ENCODE results near the gene HOXA7.

The HOXA7 gene

GRCh38 chr7:27185854-27186667, 29.6 kb upstream of the HOXA7 start:
- WGBS, 2 experiments: 4% methylated on average over 24 of the region's 24 CpGs
- Histone ChIP-seq H3K4me3 (ENCODE audit: insufficient read depth, low read depth, low read length) (no peak overlapping the region), H3K27ac (ENCODE audit: insufficient read depth, low read depth, low read length, poor library complexity, severe bottlenecking) (no peak overlapping the region), H3K9me3 (ENCODE audit: control insufficient read depth, low read length) (no peaks in the 10 kb centered on the region), H3K36me3 (ENCODE audit: control insufficient read depth, insufficient read depth, low read length) (no peaks in the 10 kb centered on the region), H3K4me1 (ENCODE audit: control insufficient read depth, insufficient read depth, low read length) (no peaks in the 10 kb centered on the region), H3K27me3 (ENCODE audit: control insufficient read depth, insufficient read depth, low read length, poor library complexity, severe bottlenecking) (peaks cover 100% of the 10 kb centered on the region)

- H3K36me3 ChIP-seq (ENCODE audit: control insufficient read depth, insufficient read depth, low read length): no peaks in the 10 kb centered on the region
- H3K4me1 ChIP-seq (ENCODE audit: control insufficient read depth, insufficient read depth, low read length): no peaks in the 10 kb centered on the region
- no peaks in the 10 kb centered on the region for H3K9me3 ChIP-seq (ENCODE audit: control insufficient read depth, low read length)
- no peak within 1 kb of the TSS for H3K4me3 ChIP-seq (ENCODE audit: insufficient read depth, low read depth, low read length)
- peaks cover 100% of the 10 kb centered on the region for H3K27me3 ChIP-seq (ENCODE audit: control insufficient read depth, insufficient read depth, low read length, poor library complexity, severe bottlenecking)
- WGBS, 2 experiments: 4 to 7% methylated on average over 43 of the region's 43 CpGs
- H3K27ac ChIP-seq (ENCODE audit: insufficient read depth, low read depth, low read length, poor library complexity, severe bottlenecking): no peak within 1 kb of the TSS
These were observed 28.8 kb upstream of the HOXA7 start, which contains the start of gene HOXA11 for GRCh38 chr7:27185013-27185853. Gene HOXA11 (minus strand): TSS chr7:27185232. CDS start chr7:27185144, 88 bp downstream.

GRCh38 chr7:27184337-27185012, 28.0 kb upstream of the HOXA7 start:
- Histone ChIP-seq H3K4me3 (ENCODE audit: insufficient read depth, low read depth, low read length) (no peak overlapping the region), H3K4me1 (ENCODE audit: control insufficient read depth, insufficient read depth, low read length) (no peaks in the 10 kb centered on the region), H3K9me3 (ENCODE audit: control insufficient read depth, low read length) (no peaks in the 10 kb centered on the region), H3K27me3 (ENCODE audit: control insufficient read depth, insufficient read depth, low read length, poor library complexity, severe bottlenecking) (peaks cover 100% of the 10 kb centered on the region), H3K27ac (ENCODE audit: insufficient read depth, low read depth, low read length, poor library complexity, severe bottlenecking) (no peak overlapping the region), H3K36me3 (ENCODE audit: control insufficient read depth, insufficient read depth, low read length) (no peaks in the 10 kb centered on the region)
- 3% methylated on average over 72 of the region's 72 CpGs for WGBS, 2 experiments

GRCh38 chr7:27183682-27184336, 27.3 kb upstream of the HOXA7 start:
- Histone ChIP-seq H3K4me1 (ENCODE audit: control insufficient read depth, insufficient read depth, low read length) (no peaks in the 10 kb centered on the region), H3K27ac (ENCODE audit: insufficient read depth, low read depth, low read length, poor library complexity, severe bottlenecking) (no peak overlapping the region), H3K27me3 (ENCODE audit: control insufficient read depth, insufficient read depth, low read length, poor library complexity, severe bottlenecking) (peaks cover 100% of the 10 kb centered on the region), H3K4me3 (ENCODE audit: insufficient read depth, low read depth, low read length) (no peak overlapping the region), H3K9me3 (ENCODE audit: control insufficient read depth, low read length) (no peaks in the 10 kb centered on the region), H3K36me3 (ENCODE audit: control insufficient read depth, insufficient read depth, low read length) (no peaks in the 10 kb centered on the region)
- WGBS, 2 experiments: 3 to 5% methylated on average over 28 of the region's 30 CpGs

GRCh38 chr7:27182861-27183681, 26.6 kb upstream of the HOXA7 start:
- 1 to 2% methylated on average over 39 of the region's 39 CpGs for WGBS, 2 experiments
- Histone ChIP-seq H3K4me1 (ENCODE audit: control insufficient read depth, insufficient read depth, low read length) (no peaks in the 10 kb centered on the region), H3K4me3 (ENCODE audit: insufficient read depth, low read depth, low read length) (no peak overlapping the region), H3K27ac (ENCODE audit: insufficient read depth, low read depth, low read length, poor library complexity, severe bottlenecking) (no peak overlapping the region), H3K36me3 (ENCODE audit: control insufficient read depth, insufficient read depth, low read length) (no peaks in the 10 kb centered on the region), H3K27me3 (ENCODE audit: control insufficient read depth, insufficient read depth, low read length, poor library complexity, severe bottlenecking) (peaks cover 100% of the 10 kb centered on the region), H3K9me3 (ENCODE audit: control insufficient read depth, low read length) (no peaks in the 10 kb centered on the region)

- WGBS, 2 experiments: 17 to 27% methylated on average over 4 of the region's 4 CpGs
- H3K27ac ChIP-seq (ENCODE audit: insufficient read depth, low read depth, low read length, poor library complexity, severe bottlenecking): no peak overlapping the region
- peaks cover 100% of the 10 kb centered on the region for H3K27me3 ChIP-seq (ENCODE audit: control insufficient read depth, insufficient read depth, low read length, poor library complexity, severe bottlenecking)
- no peaks in the 10 kb centered on the region for H3K4me1 ChIP-seq (ENCODE audit: control insufficient read depth, insufficient read depth, low read length)
- no peak overlapping the region for H3K4me3 ChIP-seq (ENCODE audit: insufficient read depth, low read depth, low read length)
- no peaks in the 10 kb centered on the region for H3K9me3 ChIP-seq (ENCODE audit: control insufficient read depth, low read length)
- no peaks in the 10 kb centered on the region for H3K36me3 ChIP-seq (ENCODE audit: control insufficient read depth, insufficient read depth, low read length)
These were observed 25.9 kb upstream of the HOXA7 start for GRCh38 chr7:27182285-27182841.

- Histone ChIP-seq H3K27me3 (ENCODE audit: control insufficient read depth, insufficient read depth, low read length, poor library complexity, severe bottlenecking) (peaks cover 100% of the 10 kb centered on the region), H3K9me3 (ENCODE audit: control insufficient read depth, low read length) (no peaks in the 10 kb centered on the region), H3K27ac (ENCODE audit: insufficient read depth, low read depth, low read length, poor library complexity, severe bottlenecking) (no peak overlapping the region), H3K4me3 (ENCODE audit: insufficient read depth, low read depth, low read length) (no peak overlapping the region), H3K36me3 (ENCODE audit: control insufficient read depth, insufficient read depth, low read length) (no peaks in the 10 kb centered on the region), H3K4me1 (ENCODE audit: control insufficient read depth, insufficient read depth, low read length) (no peaks in the 10 kb centered on the region)
- 38 to 40% methylated on average over 4 of the region's 4 CpGs for WGBS, 2 experiments
These were observed 25.4 kb upstream of the HOXA7 start for GRCh38 chr7:27181795-27182275.

GRCh38 chr7:27180431-27181420, 24.3 kb upstream of the HOXA7 start:
- peaks cover 100% of the 10 kb centered on the region for H3K27me3 ChIP-seq (ENCODE audit: control insufficient read depth, insufficient read depth, low read length, poor library complexity, severe bottlenecking)
- H3K4me3 ChIP-seq (ENCODE audit: insufficient read depth, low read depth, low read length): no peak overlapping the region
- H3K9me3 ChIP-seq (ENCODE audit: control insufficient read depth, low read length): no peaks in the 10 kb centered on the region
- no peaks in the 10 kb centered on the region for H3K36me3 ChIP-seq (ENCODE audit: control insufficient read depth, insufficient read depth, low read length)
- WGBS, 2 experiments: 30 to 37% methylated on average over 12 of the region's 12 CpGs
- H3K27ac ChIP-seq (ENCODE audit: insufficient read depth, low read depth, low read length, poor library complexity, severe bottlenecking): no peak overlapping the region
- H3K4me1 ChIP-seq (ENCODE audit: control insufficient read depth, insufficient read depth, low read length): no peaks in the 10 kb centered on the region
